Stimulated activated CD8-positive, alpha-beta memory T cell treated with anti-CD3 and anti-CD28 coated beads, Interleukin-4, amount 100 ng/mL, for 24 hours (primary cell): Measurements from ENCODE around the gene THADA.

Experiments
- DNase-seq: peaks from one replicate; pipeline ENCODE4 v3.0.0-alpha.2; 2020; ENCODE audit warnings: low read depth

The THADA gene

DNA sequence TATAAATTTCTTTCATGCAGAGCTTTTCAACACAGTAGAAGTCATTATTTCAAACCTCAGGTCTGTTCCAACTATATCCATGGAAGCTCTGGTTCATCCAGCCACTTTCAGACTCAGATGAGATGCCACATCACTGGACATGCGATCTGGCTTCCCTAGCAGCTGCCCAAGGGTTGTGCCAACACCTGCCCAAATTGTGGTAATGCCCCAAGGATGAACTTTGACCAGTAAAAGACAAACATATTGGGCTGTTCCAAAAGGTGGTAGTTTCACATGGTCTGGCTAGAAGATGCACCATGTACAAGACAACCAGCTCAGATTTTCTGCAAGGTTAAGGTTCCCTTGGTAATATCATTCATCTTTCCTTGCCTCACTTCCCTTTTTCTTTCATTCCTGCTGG is 101.9 kb downstream of the THADA start:
- DNase-seq = no peak

DNA sequence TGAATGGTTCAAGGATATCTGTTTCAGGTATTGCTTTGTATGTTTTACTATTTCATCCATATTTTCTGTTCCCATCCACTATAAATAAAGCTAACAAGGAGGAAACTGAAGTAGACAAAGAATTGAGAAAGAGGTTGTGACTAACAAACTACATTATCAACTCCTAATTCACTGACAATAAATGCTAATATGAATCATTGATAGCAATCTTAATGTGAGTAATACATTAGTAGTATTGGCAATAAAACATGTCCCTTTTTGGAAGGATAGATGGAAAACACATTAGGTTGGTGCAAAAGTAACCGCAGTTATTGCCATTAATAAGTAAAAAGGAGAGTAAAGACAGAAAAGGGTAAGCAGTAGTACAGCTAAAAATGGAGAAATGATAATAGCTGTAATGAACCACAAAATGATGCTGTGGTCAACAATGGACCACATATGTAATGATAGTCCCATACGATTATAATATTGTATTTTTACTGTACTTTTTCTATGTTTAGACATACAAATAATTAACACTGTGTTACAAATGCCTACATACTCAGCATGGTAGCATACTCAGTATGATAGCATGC is 104.7 kb downstream of the THADA start:
- no peak for DNase-seq

DNA sequence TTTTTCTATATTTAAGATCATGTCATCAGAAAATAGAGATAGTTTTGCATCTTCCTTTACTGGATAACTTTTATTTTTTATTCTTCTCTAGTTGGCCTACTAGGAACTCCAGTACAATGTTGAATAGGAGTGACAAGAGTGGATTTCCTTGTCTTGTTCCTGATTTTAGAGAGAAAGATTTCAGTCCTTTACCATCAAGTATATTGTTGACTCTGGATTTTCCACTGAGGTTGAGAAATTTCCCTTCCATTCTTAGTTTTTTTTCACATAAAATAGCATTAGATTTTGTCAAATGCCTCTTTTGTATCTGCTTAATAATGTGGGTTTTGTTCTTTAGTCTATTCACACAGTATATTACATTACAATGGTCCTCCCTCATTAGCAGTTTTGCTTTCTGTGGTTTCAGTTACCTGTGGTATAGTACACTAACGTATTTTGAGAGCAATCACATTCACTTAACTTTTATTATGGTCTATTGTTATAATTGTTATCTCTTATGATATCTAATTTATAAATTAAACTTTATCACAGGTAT is 105.5 kb downstream of the THADA start:
- DNase-seq = no peak

DNA sequence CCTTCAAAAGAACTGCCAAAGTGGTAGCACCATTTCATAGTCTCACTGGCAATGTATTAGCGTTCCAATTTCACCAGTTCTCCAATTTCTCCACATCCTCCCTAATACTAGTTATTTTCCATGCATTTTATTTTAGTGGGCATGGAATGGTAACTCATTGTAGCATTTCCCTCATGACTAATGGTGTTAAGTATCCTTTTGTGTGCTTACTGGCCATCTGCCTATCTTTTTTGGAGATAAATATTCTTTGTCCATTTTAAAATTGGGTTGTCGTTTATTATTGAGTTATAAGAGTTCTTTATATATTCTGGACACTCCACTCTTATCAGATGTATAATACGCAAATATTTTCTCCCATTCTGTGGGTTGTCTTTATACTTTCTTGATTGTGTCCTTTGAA is 107.1 kb downstream of the THADA start:
- DNase-seq = no peak

DNA sequence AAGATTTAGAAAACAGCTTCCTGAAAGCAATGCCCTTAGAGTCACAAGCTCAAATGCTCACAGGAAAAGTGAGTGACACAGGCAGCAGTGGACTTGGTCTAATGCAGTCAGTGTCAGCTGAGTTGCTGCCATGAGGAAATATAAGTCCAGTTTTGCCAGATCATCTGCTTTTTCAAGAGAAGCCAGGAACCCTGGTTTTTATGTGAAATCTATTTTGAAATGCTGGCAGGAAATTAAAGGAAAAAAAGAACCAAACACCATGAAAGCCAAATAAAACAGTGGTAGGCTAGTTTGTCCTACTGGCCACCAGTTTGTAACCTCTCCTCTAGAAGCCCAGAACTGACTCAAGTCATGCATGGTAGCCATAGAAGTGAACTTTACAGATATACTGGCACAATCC is 109.2 kb downstream of the THADA start:
- DNase-seq = no peak

DNA sequence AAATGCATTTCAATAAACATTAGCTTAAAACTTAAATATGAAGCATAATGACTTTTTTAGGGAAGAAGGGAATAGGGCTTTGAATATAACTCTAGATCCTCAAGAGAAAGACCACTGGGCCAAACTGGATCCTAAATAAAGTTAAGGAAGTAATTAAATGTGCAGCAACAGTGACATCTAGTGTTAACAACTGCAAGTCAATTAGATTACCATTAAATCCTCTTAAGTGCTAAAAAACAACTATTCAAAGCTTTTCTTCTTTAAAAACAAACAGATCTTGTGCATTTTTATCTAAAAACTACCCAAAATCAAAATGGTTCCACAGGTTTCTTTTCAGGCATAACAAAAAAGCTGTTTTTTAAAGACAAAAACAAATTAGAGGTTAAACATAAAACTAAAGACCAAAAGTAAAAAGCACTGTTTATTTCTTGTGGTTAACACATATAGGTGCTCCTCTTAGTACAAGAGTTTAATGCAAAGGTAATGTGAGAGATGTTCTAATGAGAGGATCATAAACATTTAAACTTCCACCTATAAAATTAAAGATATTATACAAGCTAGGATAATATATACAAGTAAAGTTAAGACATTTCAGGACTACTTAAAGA is 111.4 kb downstream of the THADA start:
- DNase-seq = no peak

DNA sequence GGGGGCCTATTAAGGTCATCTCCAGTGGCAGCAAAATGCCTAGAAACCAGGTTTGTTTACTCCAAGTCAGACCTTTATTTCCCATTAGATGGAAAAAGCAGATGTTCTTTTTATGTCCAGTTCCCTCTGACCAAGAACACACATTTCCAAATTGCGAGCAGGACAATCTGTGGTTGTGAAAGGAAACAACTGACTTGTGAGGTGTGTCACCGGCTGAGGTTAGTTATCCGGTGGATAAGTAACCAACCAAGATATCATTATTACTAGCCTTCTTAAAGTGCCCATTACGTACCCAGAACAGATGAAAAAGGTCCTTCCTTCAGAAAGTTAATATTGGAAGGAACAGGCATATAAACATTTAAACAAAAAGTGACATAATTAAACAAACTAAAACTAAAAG is 112.9 kb downstream of the THADA start:
- no peak for DNase-seq

DNA sequence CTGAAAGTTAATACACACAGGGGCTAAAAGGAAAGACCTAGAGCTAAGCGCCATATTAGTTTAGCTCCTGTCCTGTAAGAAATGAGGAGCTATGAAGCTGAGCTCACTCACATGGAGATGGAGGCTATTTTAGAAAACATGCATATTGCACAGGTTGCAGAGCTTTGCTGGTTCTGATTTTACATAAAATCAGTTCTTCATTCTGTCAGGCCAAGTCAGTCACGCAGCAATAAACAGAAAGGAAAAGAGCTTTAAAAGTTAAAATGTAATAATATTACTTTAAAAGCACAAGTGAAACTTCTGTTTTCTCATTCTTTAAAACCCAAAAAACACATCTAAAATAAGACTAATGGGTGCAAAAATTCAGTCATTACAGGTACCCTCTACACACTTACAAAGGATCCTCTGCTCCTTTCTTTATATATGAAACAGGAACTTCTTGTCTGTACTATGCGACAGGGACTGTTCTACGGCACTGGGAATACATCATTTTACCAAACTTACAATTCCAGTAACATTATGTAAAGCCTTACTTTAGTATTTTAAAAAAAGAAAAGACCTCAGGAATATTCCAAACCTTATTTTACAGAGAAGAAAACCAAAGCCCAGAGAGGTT is 113.8 kb downstream of the THADA start:
- no peak for DNase-seq

DNA sequence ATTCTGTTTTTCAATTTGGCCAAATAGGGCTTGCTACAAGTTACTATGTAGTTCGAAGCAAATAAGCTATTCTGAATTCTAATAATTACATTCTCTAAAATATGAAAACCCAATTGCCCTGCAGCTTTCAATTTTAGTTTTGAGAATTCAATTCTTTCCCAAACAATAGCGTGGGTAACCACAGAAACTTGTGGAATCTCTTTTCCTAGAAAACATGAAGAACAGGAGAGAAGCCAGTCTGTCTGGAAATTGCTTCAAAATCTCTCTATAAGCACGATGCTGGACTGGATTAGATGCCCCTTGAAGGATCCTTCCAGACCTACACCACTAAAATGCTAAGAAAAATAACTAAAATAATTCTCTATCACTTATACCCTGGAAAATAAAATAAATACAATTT is 115.0 kb downstream of the THADA start:
- no peak for DNase-seq

DNA sequence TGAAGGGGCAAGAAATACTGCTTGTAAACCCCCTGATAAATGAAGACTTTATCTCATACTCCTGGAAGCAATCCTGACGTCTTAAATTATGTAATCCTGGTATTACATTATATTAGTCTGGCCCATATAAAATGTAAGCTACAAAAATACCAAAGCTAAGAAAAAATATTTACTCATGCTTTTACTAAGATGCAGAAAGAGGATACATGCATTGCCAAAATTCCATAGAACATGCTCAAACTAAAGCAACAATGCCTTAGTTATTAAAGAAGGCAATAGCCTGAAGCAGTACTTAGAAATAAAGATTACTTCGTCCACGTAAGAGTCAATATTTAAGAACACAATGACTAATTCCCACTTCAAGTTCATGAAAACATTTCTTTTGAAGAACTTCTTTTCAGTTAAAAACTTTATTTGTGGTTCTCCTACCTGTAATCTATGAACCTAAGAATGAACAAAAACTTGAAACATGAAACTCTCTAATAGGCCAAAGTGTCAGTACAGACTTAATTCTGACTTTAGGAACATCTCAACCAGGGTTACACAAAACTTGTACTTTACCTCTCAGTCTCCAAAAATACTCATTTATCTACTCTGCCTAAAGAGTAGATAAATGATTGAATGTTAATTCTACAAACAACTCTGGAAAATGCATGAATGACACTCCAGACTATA is 117.3 kb downstream of the THADA start:
- no peak for DNase-seq

DNA sequence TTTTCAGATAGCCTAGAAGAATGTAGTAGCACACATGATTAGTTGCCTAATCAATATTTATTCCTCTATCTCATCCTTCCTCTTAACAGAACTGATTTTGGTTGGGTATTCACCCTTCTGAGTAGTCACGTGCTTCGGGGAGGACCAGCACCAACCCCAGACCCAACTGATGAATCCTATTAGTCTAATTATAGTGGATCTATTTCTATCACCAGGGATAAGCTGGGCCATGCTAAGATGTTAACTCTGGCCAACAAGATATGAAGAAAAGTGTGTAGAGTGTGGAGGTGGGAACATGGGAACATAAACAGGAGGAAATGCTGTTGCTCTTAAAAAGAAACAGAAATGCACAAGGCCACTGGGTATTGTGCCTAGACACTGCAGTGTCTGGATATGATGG is 119.9 kb downstream of the THADA start:
- no peak for DNase-seq

DNA sequence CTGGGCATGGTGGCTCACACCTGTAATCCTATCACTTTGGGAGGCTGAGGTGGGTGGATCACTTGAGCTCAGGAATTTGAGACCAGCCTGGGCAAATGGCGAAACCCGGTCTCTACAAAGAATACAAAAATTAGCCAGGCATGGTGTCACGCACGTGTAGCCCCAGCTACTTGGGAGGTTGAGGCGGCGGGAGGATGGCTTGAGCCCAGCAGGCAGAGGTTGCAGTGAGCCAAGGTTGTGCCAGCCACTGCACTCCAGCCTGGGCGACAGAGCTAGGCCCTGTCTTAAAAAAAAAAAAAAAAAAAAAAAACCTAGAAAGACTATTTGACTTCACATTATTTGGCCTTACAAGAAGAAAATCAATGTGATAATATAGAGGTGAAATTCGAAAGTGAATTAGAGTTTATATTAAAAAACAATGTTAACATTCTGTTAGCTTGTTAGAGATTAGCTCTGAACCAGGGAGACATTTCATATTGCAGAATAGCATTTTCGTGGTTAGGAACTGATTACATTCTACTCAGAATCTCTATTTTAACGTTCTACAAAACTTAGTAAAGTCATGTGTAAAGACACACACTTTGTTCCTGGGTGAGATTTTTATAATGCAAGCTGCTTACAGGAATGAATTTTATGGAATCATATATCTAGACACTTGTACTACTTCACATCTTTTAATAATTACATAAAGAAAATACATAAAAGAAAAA is 120.5 kb downstream of the THADA start:
- DNase-seq = no peak

DNA sequence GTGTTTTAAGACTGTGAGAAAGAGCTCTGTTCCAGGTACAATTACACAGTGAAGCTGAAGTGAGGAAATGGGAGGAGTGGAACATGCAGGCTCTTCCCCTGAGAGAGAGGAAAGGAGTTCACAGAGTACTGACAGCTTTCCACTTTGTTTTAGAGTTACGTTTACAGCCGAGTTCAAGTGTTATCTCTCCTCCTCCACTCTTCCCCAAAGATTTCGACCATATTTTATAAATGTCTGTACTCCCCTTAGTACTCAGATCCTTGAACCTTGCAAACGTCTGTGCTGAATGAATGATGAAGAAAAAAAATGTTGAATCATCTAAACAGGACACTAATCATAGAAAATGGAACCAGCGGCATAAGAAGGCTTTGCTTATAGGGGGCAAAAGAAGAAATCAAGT is 121.6 kb downstream of the THADA start:
- DNase-seq = no peak

DNA sequence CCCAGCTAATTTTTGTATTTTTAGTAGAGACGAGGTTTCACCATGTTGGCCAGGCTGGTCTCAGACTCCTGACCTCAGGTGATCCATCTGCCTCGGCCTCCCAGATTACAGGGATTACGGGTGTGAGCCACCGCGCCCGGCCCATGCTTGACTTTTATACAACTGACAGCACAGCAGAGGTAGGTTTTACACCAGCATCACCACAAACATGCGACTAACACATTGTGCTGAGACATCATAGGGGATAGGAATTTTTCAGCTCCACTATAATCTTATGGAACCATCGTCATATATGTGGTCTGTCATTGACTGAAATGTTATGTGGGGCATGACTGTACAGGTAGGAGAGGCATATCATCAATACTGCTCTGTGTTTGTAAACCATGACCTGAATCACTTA is 122.1 kb downstream of the THADA start:
- DNase-seq = no peak

DNA sequence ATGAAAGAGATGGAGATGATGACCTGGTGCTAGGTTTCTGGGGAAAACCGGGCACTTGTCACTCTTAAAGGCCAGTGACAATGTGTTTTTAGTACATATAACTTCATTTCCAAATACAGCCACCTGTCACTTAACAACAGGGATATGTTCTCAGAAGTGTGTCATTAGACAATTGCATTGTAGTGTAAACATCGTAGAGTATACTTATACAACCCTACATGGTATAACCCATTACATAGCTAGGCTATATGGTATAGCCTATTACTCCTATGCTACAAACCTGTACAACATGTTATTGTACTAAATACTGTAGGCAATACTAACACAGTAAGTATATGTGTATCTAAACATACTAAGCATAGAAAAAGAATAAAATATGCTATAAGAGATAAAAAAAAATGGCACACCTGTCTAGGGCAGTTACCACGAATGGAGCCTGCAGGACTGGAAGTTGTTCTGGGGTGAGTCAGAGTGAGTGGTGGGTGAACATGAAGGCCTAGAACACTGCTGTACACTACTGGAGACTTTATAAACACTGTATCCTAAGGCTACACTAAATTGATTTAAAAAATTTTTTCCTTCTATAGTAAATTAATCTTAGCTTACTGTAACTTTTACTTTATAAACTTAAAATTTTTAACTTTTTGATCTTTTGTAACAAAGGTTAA is 123.2 kb downstream of the THADA start:
- no peak for DNase-seq

DNA sequence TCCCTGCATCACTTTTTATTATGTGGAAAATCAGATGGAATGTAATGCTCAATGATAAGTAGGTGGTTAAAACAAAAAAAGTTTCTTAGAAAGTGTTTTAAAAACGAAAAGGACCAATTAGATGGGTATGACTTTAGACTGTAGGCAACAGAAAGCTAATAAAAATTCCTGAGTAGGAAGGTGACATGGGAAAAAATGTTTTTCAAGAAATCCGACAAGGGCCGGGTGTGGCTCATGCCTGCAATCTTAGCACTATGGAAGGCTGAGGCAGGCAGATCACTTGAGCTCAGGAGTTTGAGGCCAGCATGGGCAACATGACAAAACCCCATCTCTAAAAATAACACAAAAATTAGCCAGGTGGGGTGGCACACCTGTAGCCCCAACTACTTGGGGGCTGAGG is 126.1 kb downstream of the THADA start:
- DNase-seq = no peak

DNA sequence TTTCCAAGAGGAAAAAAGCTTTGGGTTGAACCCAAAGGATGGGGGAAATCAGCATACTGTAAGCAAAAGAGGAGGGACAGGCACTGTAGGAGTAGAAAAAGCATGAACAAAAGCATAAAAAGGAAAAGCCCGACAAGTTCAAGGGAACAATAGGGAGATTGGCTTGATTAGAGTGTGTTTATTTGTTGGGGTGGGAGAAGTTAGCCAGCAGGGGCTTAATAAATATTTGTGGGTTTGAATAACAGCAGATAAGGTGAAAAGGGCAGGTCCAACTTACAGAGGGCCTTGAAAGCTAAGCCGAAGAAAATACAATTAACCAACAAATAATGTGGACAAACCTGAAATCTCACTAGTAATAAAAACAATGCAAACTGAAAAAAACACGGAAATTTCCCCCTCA is 126.7 kb downstream of the THADA start:
- DNase-seq = no peak

DNA sequence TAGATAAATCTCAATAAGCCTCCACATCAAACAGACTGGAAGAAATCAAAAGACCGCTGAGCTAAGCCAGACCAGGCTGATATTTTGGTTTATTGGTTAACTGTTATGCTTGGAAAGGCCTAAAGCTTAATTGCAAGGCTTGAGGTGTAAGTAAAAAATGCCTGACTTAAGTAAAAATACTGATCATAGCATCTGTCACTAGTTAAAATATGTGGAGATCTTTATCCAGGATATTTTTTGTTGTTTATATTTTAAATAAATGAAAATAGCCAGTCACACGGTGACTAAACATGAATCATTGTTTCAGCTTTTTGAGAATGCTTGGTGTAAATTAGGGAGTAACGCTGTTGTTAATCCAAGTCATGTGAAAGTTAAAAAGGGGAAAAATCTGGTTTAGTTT is 127.9 kb downstream of the THADA start:
- no peak for DNase-seq

DNA sequence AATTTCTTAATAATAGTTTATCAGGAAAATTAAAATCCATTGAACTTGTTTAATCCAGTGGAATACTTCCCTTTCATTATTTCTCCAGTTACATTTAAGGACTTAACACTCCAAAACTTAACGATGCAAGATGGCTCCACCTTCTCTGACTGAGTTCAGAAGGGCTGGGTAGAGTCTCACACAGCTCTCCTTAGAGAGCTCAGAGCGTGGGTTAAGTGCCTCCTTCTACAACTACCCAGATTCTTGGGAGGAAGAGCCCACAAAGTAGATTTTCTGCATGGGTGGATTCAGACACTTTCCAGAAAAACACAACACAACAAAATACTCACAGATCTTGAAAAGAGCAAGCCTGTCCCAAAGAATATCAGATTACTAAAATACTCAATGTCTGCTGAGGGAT is 130.6 kb downstream of the THADA start:
- no peak for DNase-seq

DNA sequence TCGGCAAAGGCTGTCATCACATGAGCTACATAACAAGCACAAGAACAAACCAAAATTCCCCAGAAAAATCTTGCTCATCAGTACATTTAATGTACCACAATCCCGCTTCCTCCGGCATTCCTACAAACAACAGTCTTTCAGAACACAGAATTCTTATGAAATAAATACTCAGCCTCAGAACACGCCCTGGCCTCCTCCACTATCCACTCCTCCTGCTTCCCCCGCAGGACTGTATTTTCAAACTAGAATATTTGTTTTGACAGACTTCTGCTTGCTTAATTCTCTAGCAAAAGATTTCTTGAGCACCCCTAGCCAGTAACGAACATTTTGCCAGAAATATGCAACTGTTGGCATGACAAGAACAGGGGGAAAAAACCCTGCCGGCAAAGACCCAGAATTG is 131.2 kb downstream of the THADA start:
- no peak for DNase-seq

DNA sequence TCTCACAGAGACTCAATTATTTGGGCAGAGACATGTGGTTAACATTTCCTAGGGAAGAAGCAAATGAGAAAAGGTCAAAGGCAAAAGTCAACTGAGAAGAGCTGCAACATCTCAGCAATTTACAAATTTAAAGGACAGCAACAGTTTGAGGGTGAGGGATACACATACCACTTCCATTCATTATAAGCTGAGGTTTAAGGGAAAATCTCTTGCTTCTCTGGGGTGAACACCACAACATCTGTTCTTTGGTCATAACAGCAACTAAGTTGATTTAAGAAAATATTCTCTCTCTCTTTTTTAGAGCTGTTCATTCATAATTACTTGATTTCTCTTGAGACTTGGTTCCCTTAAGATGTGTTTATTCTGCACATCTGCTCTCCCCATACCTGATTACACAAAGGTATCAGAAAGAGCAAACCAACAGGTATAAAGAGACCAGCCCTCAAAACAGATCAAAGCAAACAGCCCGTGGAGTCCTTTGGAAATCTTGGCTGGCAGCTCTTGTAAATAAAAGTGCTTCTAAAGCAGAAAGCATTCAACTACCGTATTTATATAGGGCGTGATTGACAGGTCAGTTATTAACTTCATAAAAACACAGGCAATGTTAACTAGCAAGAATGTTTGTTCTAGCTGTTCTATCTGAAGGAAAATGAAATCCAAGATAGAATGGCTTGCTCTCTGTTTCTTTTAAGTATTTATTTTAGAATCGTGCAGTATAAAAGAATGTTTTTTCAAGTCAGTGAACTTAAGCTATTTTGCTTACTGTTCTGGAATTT is 132.8 kb downstream of the THADA start:
- no peak for DNase-seq
